ENCODE data around the gene SCNN1G.
"Not testable (repeated sequence)": the region's sequence is repeated elsewhere in the genome, so short reads cannot be mapped to it uniquely, and the experiment has no call there.

Gene SCNN1G

DNA sequence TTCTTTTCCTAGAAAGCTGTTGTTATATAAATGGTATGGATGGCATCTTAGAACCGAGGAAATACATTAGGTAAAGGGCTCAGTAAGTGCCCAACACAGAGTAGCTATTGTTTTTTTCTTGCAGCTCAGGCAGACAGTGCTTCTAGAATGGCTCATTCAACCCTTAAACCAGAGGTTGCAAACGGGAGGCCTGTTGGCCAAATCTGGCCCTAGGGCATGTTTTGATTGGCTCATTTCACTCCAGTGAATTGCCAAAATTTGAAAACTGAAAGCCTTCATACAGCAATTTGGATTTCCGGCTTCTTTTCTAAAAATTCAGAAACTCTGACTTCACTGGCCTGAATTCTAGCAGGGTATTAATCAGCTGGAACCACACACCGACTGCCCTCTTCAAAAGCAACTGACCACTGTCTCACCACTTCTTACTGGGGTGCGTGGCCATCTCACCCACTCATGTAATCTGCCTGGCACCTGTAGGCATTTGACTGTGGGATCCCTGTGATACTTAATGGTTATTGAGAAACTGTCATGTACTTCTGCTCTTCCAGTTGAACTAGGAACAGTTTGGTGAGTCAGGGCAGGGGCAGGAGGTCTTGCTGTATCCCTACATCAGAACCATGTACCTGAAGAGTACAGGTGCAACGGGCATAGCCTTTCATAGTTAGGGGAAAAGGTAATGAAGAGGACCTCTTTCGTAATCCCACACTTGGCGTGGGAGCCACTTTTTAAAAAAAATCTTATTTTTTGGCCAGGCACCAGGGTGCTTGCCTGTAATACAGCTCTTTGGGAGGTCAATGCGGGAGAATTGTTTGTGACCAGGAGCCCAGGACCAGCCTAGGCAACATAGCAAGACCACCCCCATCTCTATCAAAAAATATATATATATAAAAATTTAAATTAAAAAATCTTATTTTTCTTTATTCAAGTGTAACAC is 66.0 kb downstream of the SCNN1G start:
- H4K20me1 ChIP-seq (ENCODE audit: insufficient read depth, low read length, poor library complexity, severe bottlenecking): no peaks in the 10 kb centered on the region
- no peak overlapping the region for H3K4me2 ChIP-seq (ENCODE audit: low read depth, low read length, poor library complexity, severe bottlenecking)
- no peak overlapping the region for H3K4me3 ChIP-seq (ENCODE audit: low read length, poor library complexity, severe bottlenecking)
- no peaks in the 10 kb centered on the region for H3K27me3 ChIP-seq (ENCODE audit: insufficient read depth, low read length, poor library complexity, severe bottlenecking)
- no peaks in the 10 kb centered on the region for H3K36me3 ChIP-seq (ENCODE audit: insufficient read depth, low read length)
- H3K4me1 ChIP-seq (ENCODE audit: insufficient read depth, low read length, poor library complexity, severe bottlenecking): no peaks in the 10 kb centered on the region
- no peaks in the 10 kb centered on the region for H3K9me2 ChIP-seq (replicated peaks; ENCODE audit: low read depth, low read length)
- H3K9ac ChIP-seq (ENCODE audit: low read depth, low read length, poor library complexity, severe bottlenecking): no peak overlapping the region
- H2AFZ ChIP-seq (ENCODE audit: low read length): no peak overlapping the region
- TF ChIP-seq, protein P1, sequence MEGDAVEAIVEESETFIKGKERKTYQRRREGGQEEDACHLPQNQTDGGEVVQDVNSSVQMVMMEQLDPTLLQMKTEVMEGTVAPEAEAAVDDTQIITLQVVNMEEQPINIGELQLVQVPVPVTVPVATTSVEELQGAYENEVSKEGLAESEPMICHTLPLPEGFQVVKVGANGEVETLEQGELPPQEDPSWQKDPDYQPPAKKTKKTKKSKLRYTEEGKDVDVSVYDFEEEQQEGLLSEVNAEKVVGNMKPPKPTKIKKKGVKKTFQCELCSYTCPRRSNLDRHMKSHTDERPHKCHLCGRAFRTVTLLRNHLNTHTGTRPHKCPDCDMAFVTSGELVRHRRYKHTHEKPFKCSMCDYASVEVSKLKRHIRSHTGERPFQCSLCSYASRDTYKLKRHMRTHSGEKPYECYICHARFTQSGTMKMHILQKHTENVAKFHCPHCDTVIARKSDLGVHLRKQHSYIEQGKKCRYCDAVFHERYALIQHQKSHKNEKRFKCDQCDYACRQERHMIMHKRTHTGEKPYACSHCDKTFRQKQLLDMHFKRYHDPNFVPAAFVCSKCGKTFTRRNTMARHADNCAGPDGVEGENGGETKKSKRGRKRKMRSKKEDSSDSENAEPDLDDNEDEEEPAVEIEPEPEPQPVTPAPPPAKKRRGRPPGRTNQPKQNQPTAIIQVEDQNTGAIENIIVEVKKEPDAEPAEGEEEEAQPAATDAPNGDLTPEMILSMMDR (conservative IDR thresholded peaks at IDR 0.05; ENCODE audit: low read length): no peak
- no peak for TF ChIP-seq EZH2phosphoT487 (IDR thresholded peaks at IDR 0.05; ENCODE audit: borderline replicate concordance)
- H3F3A ChIP-seq (ENCODE audit: low read depth): no peaks in the 10 kb centered on the region
- no peaks in the 10 kb centered on the region for H3K79me2 ChIP-seq (ENCODE audit: insufficient read depth, low read length)
- no peaks in the 10 kb centered on the region for H3K9me3 ChIP-seq (ENCODE audit: insufficient read depth, low read depth, low read length)

GRCh38 chr16:23249830-23250229 is 67.3 kb downstream of the SCNN1G start:
- no peaks in the 10 kb centered on the region for H4K20me1 ChIP-seq (ENCODE audit: insufficient read depth, low read length, poor library complexity, severe bottlenecking)
- no peaks in the 10 kb centered on the region for H3K79me2 ChIP-seq (ENCODE audit: insufficient read depth, low read length)
- TF ChIP-seq EZH2phosphoT487 (IDR thresholded peaks at IDR 0.05; ENCODE audit: borderline replicate concordance): no peak
- TF ChIP-seq, protein P1 (conservative IDR thresholded peaks at IDR 0.05; ENCODE audit: low read length): no peak
- no peaks in the 10 kb centered on the region for H3F3A ChIP-seq (ENCODE audit: low read depth)
- no peak overlapping the region for H3K9ac ChIP-seq (ENCODE audit: low read depth, low read length, poor library complexity, severe bottlenecking)
- H3K36me3 ChIP-seq (ENCODE audit: insufficient read depth, low read length): no peaks in the 10 kb centered on the region
- no peak overlapping the region for H3K4me3 ChIP-seq (ENCODE audit: low read length, poor library complexity, severe bottlenecking)
- H3K9me3 ChIP-seq (ENCODE audit: insufficient read depth, low read depth, low read length): no peaks in the 10 kb centered on the region
- no peak overlapping the region for H3K4me2 ChIP-seq (ENCODE audit: low read depth, low read length, poor library complexity, severe bottlenecking)
- H2AFZ ChIP-seq (ENCODE audit: low read length): no peak overlapping the region
- no peaks in the 10 kb centered on the region for H3K27me3 ChIP-seq (ENCODE audit: insufficient read depth, low read length, poor library complexity, severe bottlenecking)
- no peaks in the 10 kb centered on the region for H3K9me2 ChIP-seq (replicated peaks; ENCODE audit: low read depth, low read length)
- H3K4me1 ChIP-seq (ENCODE audit: insufficient read depth, low read length, poor library complexity, severe bottlenecking): no peaks in the 10 kb centered on the region

GRCh38 chr16:23252310-23252709 is 69.8 kb downstream of the SCNN1G start:
- no peaks in the 10 kb centered on the region for H3F3A ChIP-seq (ENCODE audit: low read depth)
- no peak overlapping the region for H2AFZ ChIP-seq (ENCODE audit: low read length)
- no peaks in the 10 kb centered on the region for H3K36me3 ChIP-seq (ENCODE audit: insufficient read depth, low read length)
- no peak overlapping the region for H3K9ac ChIP-seq (ENCODE audit: low read depth, low read length, poor library complexity, severe bottlenecking)
- TF ChIP-seq, protein P1 (conservative IDR thresholded peaks at IDR 0.05; ENCODE audit: low read length): no peak
- no peak for TF ChIP-seq EZH2phosphoT487 (IDR thresholded peaks at IDR 0.05; ENCODE audit: borderline replicate concordance)
- no peaks in the 10 kb centered on the region for H3K9me2 ChIP-seq (replicated peaks; ENCODE audit: low read depth, low read length)
- no peak overlapping the region for H3K4me2 ChIP-seq (ENCODE audit: low read depth, low read length, poor library complexity, severe bottlenecking)
- no peaks in the 10 kb centered on the region for H3K79me2 ChIP-seq (ENCODE audit: insufficient read depth, low read length)
- no peak overlapping the region for H3K4me3 ChIP-seq (ENCODE audit: low read length, poor library complexity, severe bottlenecking)
- H3K9me3 ChIP-seq (ENCODE audit: insufficient read depth, low read depth, low read length): no peaks in the 10 kb centered on the region
- H3K27me3 ChIP-seq (ENCODE audit: insufficient read depth, low read length, poor library complexity, severe bottlenecking): no peaks in the 10 kb centered on the region
- H4K20me1 ChIP-seq (ENCODE audit: insufficient read depth, low read length, poor library complexity, severe bottlenecking): no peaks in the 10 kb centered on the region
- H3K4me1 ChIP-seq (ENCODE audit: insufficient read depth, low read length, poor library complexity, severe bottlenecking): no peaks in the 10 kb centered on the region

GRCh38 chr16:23253650-23254049 is 71.1 kb downstream of the SCNN1G start:
- H3K27me3 ChIP-seq (ENCODE audit: insufficient read depth, low read length, poor library complexity, severe bottlenecking); H3K9ac ChIP-seq (ENCODE audit: low read depth, low read length, poor library complexity, severe bottlenecking); H3K79me2 ChIP-seq (ENCODE audit: insufficient read depth, low read length); H3K36me3 ChIP-seq (ENCODE audit: insufficient read depth, low read length); H3F3A ChIP-seq (ENCODE audit: low read depth); H3K9me2 ChIP-seq (replicated peaks; ENCODE audit: low read depth, low read length); H3K4me2 ChIP-seq (ENCODE audit: low read depth, low read length, poor library complexity, severe bottlenecking); H3K4me3 ChIP-seq (ENCODE audit: low read length, poor library complexity, severe bottlenecking); H3K9me3 ChIP-seq (ENCODE audit: insufficient read depth, low read depth, low read length); H3K4me1 ChIP-seq (ENCODE audit: insufficient read depth, low read length, poor library complexity, severe bottlenecking); H2AFZ ChIP-seq (ENCODE audit: low read length); H4K20me1 ChIP-seq (ENCODE audit: insufficient read depth, low read length, poor library complexity, severe bottlenecking): not testable (repeated sequence)

Measured in Loucy (cell line).